SJCRH30 (cell line): Measurements from ENCODE around the gene OXER1. TPM values are rescaled to one million over a fixed set of nuclear protein-coding genes. Genes with fewer than 3 reads are reported as not detected.

Source experiments
- DNase-seq, 2 experiments: peaks; one replicate each; pipeline ENCODE4 v3.0.0-alpha.2; 2015 to 2020
- H3K27ac ChIP-seq: fragments of 250-450 bp; sonication (Bioruptor Pico); 2 replicates; pipeline ENCODE4 v1.5.1; 2020; ENCODE audit warnings: mild to moderate bottlenecking, moderate library complexity
- H3K27me3 ChIP-seq: fragments of 250-450 bp; sonication (Bioruptor Pico); 2 replicates; pipeline ENCODE4 v1.5.1; 2020; ENCODE audit warnings: mild to moderate bottlenecking, moderate library complexity
- H3K36me3 ChIP-seq: fragments of 250-450 bp; sonication (Bioruptor Pico); 2 replicates; pipeline ENCODE4 v1.5.1; 2020; ENCODE audit warnings: mild to moderate bottlenecking, moderate library complexity
- H3K4me1 ChIP-seq: fragments of 250-450 bp; sonication (Bioruptor Pico); 2 replicates; pipeline ENCODE4 v1.5.1; 2020; ENCODE audit warnings: mild to moderate bottlenecking, moderate library complexity
- H3K4me3 ChIP-seq: fragments of 250-450 bp; sonication (Bioruptor Pico); 2 replicates; pipeline ENCODE4 v1.5.1; 2020; ENCODE audit warnings: mild to moderate bottlenecking, moderate library complexity
- H3K9me3 ChIP-seq: fragments of 250-450 bp; sonication (Bioruptor Pico); replicated peaks from 2 replicates; pipeline ENCODE4 v1.5.1; 2020; ENCODE audit warnings: mild to moderate bottlenecking, moderate library complexity
- total RNA-seq: library from RNA; depleted of rRNA; stranded (reverse); fragments of >200 nt; shearing (Covaris generic); gene quantifications from 2 replicates; pipeline ENCODE4 v1.2.3, GENCODE V29; 2014

The OXER1 gene
- total RNA-seq, 1 experiment from 2014 or later, result 1.8 TPM

- H3K4me1 ChIP-seq, result peaks cover 47% of the 10 kb centered on the region
- no peak for DNase-seq
- no peak overlapping the region for H3K4me3 ChIP-seq
Observed at GRCh38 chr2:42787788-42788477, 24.0 kb upstream of the OXER1 start.

GRCh38 chr2:42787424-42787787 is 23.5 kb upstream of the OXER1 start:
- Histone ChIP-seq H3K4me3 (no peak overlapping the region), H3K36me3 (no peaks in the 10 kb centered on the region), H3K4me1 (peaks cover 47% of the 10 kb centered on the region), H3K27me3 (no peaks in the 10 kb centered on the region), H3K9me3 (no peaks in the 10 kb centered on the region), H3K27ac (no peak overlapping the region)
- no peak for DNase-seq

More at GRCh38 chr2:42787788-42788477, 24.0 kb upstream of the OXER1 start:
- no peak overlapping the region for H3K27ac ChIP-seq
- H3K9me3 ChIP-seq, result no peaks in the 10 kb centered on the region
- no peaks in the 10 kb centered on the region for H3K27me3 ChIP-seq
- no peaks in the 10 kb centered on the region for H3K36me3 ChIP-seq

GRCh38 chr2:42786561-42787345 is 22.8 kb upstream of the OXER1 start:
- H3K27me3 ChIP-seq, result no peaks in the 10 kb centered on the region
- H3K36me3 ChIP-seq, result no peaks in the 10 kb centered on the region
- H3K9me3 ChIP-seq, result no peaks in the 10 kb centered on the region
- no peak overlapping the region for H3K4me3 ChIP-seq
- H3K27ac ChIP-seq, result peak overlapping the region; percentile 85
- no peak for DNase-seq
- H3K4me1 ChIP-seq, result peaks cover 47% of the 10 kb centered on the region

- H3K36me3 ChIP-seq, result no peaks in the 10 kb centered on the region
- H3K27ac ChIP-seq, result no peak overlapping the region
- H3K4me1 ChIP-seq, result peaks cover 45% of the 10 kb centered on the region
- H3K27me3 ChIP-seq, result no peaks in the 10 kb centered on the region
- DNase-seq, result no peak
- no peak overlapping the region for H3K4me3 ChIP-seq
- peaks cover 10% of the 10 kb centered on the region for H3K9me3 ChIP-seq
Observed at GRCh38 chr2:42784204-42784880, 20.4 kb upstream of the OXER1 start.

- Histone ChIP-seq H3K4me1 (peaks cover 36% of the 10 kb centered on the region), H3K27ac (no peak overlapping the region), H3K4me3 (no peak overlapping the region), H3K36me3 (no peaks in the 10 kb centered on the region), H3K9me3 (peaks cover 15% of the 10 kb centered on the region), H3K27me3 (no peaks in the 10 kb centered on the region)
- no peak for DNase-seq
Observed at GRCh38 chr2:42783511-42783910, 19.6 kb upstream of the OXER1 start.

GRCh38 chr2:42781181-42781580 is 17.2 kb upstream of the OXER1 start:
- H3K9me3 ChIP-seq, result peaks cover 25% of the 10 kb centered on the region
- H3K4me1 ChIP-seq, result peaks cover 13% of the 10 kb centered on the region
- no peaks in the 10 kb centered on the region for H3K27me3 ChIP-seq
- DNase-seq, result no peak
- no peak overlapping the region for H3K4me3 ChIP-seq
- H3K27ac ChIP-seq, result no peak overlapping the region
- no peaks in the 10 kb centered on the region for H3K36me3 ChIP-seq

- H3K27ac ChIP-seq, result no peak overlapping the region
- H3K4me1 ChIP-seq, result no peaks in the 10 kb centered on the region
- no peak overlapping the region for H3K4me3 ChIP-seq
- H3K36me3 ChIP-seq, result no peaks in the 10 kb centered on the region
- no peaks in the 10 kb centered on the region for H3K27me3 ChIP-seq
- DNase-seq, result no peak
- H3K9me3 ChIP-seq, result peaks cover 25% of the 10 kb centered on the region
Observed at GRCh38 chr2:42777883-42778805, 14.2 kb upstream of the OXER1 start.

- H3K27me3 ChIP-seq, result no peaks in the 10 kb centered on the region
- H3K4me1 ChIP-seq, result no peaks in the 10 kb centered on the region
- no peak for DNase-seq
- H3K9me3 ChIP-seq, result peaks cover 22% of the 10 kb centered on the region
- no peak overlapping the region for H3K4me3 ChIP-seq
- no peak overlapping the region for H3K27ac ChIP-seq
- no peaks in the 10 kb centered on the region for H3K36me3 ChIP-seq
Observed at GRCh38 chr2:42775810-42776209, 11.9 kb upstream of the OXER1 start.

- no peaks in the 10 kb centered on the region for H3K27me3 ChIP-seq
- no peak overlapping the region for H3K4me3 ChIP-seq
- DNase-seq, result no peak
- H3K36me3 ChIP-seq, result no peaks in the 10 kb centered on the region
- H3K9me3 ChIP-seq, result peaks cover 18% of the 10 kb centered on the region
- H3K4me1 ChIP-seq, result no peaks in the 10 kb centered on the region
- no peak overlapping the region for H3K27ac ChIP-seq
Observed at GRCh38 chr2:42775186-42775585, 11.3 kb upstream of the OXER1 start.

GRCh38 chr2:42771546-42772153 is 7.7 kb upstream of the OXER1 start:
- Histone ChIP-seq H3K9me3 (peaks cover 1% of the 10 kb centered on the region; the same call in 1 of the 2 replicates), H3K27me3 (no peaks in the 10 kb centered on the region), H3K27ac (no peak overlapping the region), H3K4me1 (no peaks in the 10 kb centered on the region), H3K4me3 (no peak overlapping the region), H3K36me3 (no peaks in the 10 kb centered on the region)
- DNase-seq, result no peak

- Histone ChIP-seq H3K36me3 (no peaks in the 10 kb centered on the region), H3K9me3 (no peaks in the 10 kb centered on the region), H3K27ac (no peak overlapping the region), H3K4me3 (no peak overlapping the region), H3K4me1 (no peaks in the 10 kb centered on the region), H3K27me3 (no peaks in the 10 kb centered on the region)
- DNase-seq, result peak; percentile 69 to 78
Observed at GRCh38 chr2:42770288-42771131, 6.6 kb upstream of the OXER1 start.

- Histone ChIP-seq H3K4me3 (no peak overlapping the region), H3K9me3 (no peaks in the 10 kb centered on the region), H3K36me3 (no peaks in the 10 kb centered on the region), H3K4me1 (peaks cover 2% of the 10 kb centered on the region; the same call in 1 of the 2 replicates), H3K27me3 (no peaks in the 10 kb centered on the region), H3K27ac (no peak overlapping the region)
- DNase-seq, result no peak
Observed at GRCh38 chr2:42769583-42770287, 5.8 kb upstream of the OXER1 start.
